Activated CD8-positive, alpha-beta memory T cell treated with anti-CD3 and anti-CD28 coated beads, Interleukin-2, amount 50 U/mL, for 4 hours (primary cell): ENCODE data around the gene ARHGAP15.

Experiments used
- DNase-seq: peaks from one replicate; pipeline ENCODE4 v3.0.0-alpha.2; 2020

The ARHGAP15 gene

DNA sequence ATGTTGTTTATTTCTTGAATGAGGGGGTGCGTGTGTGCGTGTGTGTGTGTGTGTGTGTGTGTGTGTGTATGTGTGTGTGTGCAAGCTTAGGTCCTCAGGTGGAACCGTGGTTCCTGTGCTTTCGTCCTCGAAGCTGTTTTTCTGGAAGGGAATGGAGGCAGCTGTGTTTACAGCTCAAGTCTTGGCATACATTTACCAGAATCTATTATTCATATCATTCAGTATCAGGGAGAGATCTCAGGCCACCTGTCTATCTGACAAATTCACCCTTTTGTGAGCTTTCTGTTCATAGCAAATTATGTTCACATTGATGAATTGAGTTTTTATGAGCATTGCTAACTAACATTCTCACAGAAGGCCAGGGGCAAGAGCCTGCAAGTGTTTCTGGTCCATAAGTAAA lies 550.4 kb downstream of the ARHGAP15 start:
- DNase-seq, result no peak

- no peak for DNase-seq
Measured at GRCh38 chr2:143680885-143681405, 551.7 kb downstream of the ARHGAP15 start.

- no peak for DNase-seq
Measured at GRCh38 chr2:143682436-143683055, 553.3 kb downstream of the ARHGAP15 start.

DNA sequence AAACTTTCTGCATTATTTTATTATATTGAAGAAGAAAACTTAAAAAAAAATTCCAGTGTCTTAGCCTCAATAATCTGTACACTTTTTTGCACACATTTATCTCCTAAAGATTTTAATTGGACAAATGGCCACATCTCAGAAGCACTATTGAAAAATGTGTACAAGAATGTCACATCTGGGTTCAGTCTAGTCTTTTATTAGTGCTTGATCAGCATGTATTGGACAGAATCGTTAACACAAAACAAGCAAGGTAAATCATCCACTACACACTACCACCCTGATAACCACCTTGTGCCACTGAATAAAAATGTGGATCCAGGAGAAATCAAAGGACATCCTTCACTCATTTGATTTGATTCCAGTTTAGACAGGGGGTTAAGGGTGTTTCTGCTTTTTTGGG lies 554.8 kb downstream of the ARHGAP15 start:
- DNase-seq, result no peak

DNA sequence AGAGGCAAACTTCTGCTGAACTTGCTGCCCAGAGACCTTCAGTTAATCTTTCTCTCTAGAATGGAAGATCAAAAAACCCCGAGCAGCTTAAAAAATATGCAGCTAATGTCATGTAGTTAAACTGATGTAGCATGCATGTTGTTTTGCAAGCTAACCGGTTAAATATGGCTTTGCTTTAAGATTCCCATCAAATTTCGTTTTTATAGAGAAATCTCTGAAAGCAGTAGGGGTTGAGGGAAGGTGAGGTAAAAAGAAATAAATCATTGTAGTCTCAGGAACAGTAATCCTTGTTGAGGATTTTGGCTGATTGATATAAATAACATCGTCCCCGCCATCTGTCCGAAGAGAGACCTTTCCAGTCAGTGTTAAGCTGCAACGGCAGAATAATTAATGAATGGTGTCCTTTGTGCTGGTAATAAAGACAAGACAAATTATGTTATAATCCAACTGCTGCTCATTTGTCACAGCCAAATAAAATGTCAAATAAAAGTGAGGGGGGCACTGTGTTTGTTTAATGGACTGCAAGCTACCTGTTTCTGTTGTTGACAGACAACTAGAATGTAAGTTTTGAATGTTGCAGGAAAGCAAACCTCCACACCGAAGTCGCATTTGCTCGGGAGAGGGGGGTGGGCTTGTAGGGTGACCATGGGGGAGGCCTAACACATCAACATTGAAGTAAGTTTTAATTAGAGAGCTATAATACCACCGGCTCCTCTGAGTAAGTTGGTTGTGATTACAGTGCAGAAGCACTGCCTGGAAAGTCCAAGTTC lies 555.5 kb downstream of the ARHGAP15 start:
- DNase-seq, result no peak

GRCh38 chr2:143685421-143686078 lies 556.3 kb downstream of the ARHGAP15 start:
- no peak for DNase-seq

- no peak for DNase-seq
Measured at GRCh38 chr2:143686585-143687164, 557.5 kb downstream of the ARHGAP15 start.

DNA sequence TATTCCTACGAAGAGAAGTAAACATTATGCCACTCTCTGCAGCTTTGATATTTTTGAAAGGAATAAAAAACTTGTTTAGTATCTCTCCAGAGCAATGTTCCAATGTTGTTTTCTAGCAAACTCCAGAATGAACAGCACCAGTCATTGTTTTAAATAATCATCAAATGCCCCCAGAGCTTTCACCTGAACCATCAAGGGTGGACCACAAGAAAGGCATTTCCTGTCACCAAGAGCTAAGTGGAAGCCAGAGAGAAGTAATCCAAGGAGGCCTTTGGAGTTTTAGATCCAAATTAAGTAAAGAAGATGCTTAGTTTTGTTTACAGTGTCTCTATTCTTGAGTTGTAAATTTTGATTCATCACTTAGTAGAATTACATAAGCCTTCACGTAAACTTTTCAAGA lies 559.0 kb downstream of the ARHGAP15 start:
- DNase-seq, result no peak

GRCh38 chr2:143688815-143689214 lies 559.6 kb downstream of the ARHGAP15 start:
- DNase-seq, result no peak

- DNase-seq, result no peak
Measured at GRCh38 chr2:143689541-143689940, 560.3 kb downstream of the ARHGAP15 start.

- DNase-seq, result no peak
Measured at GRCh38 chr2:143690235-143690634, 561.0 kb downstream of the ARHGAP15 start.

DNA sequence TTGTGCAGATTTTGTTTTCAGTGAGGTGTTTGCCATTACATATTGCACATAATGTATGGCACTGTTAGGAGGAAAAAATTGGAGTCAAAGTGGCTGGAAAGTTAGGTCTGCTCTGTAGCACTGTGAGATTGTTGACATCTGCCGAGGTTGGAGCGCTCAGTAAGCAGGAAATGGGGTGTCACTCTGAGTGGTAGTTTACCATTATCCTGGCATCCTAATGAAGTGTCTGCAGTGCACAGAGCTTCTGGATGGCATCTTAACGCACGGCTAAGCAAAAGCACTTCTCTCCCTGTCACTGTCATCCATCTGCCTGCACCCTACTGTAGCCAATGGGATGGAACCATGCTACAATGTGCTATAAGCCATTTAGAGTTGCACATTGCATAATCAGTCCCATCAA lies 561.9 kb downstream of the ARHGAP15 start:
- no peak for DNase-seq

DNA sequence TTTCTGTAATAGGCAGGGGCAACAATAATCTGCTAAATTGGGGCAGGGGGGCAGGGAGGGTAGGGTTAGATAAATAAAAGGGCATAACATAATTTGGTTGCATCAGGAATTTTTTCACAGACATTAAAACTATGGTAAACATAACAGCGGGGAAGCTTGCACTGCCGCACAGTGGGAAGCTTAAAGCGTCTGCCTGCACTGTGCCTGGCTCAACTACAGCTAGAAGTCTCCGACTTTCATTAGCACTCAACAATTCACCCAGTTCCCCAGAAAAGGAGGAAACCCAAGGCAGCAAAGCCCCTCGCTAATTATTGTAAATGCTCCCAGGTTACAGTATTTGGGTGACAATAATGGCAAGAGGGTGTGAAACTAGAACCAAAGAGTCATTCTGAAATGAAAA lies 562.9 kb downstream of the ARHGAP15 start:
- DNase-seq, result no peak

DNA sequence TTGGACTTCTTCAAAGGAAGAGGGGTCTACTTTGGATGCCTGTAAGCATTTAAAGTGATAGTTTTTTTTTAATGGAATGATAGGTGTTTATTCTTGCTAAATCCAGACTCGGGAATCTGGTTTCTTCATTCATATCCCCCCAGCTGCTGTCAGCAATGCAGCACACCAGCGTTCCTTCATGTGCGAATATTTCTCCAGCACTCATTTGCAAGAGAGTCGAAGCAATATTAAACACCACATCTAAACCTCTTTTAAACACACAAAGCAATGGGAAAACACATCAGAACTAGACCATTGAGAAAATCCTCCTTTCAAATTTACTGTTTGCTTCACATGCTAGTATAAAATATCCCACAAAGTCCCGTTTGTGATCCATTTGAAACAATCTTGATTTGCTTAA lies 563.7 kb downstream of the ARHGAP15 start:
- no peak for DNase-seq

DNA sequence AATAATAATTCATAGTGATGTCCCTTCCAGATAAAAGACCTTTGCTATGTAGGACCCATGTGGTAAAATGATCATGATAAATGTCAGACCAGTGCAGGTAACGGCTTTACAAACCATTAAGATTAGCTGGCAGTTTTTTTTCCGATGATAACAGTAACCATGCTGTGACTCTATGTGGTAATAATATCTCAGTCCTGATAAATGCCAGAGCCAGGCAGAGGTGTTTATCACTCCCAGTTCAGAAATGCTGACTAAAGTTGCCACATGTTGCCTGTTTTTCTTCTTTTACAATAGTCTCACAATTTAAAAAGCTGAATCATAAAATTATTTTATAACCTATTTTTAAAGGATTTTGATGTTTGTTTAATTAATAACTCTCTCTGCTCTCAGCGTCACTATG lies 565.1 kb downstream of the ARHGAP15 start:
- no peak for DNase-seq

DNA sequence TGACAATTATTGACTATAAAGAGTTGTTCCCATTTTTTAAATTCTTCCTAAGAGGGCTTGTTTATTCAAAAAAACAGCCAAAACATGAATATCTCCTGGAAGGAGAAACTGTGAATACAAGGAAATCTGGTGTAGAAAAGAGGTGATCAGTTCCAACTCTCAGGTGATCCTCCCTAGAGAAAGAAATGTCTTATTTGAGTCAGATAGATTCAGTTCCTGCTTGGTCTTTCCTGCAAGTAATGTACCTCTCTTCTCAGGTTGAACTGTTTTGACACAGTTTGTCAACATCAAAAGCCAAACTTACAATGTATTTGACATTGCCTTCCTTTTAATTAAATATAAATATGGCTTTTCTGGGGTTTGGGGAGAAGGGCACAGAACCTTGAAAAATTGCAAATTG lies 567.4 kb downstream of the ARHGAP15 start:
- no peak for DNase-seq

GRCh38 chr2:143697744-143698143 lies 568.5 kb downstream of the ARHGAP15 start:
- no peak for DNase-seq

DNA sequence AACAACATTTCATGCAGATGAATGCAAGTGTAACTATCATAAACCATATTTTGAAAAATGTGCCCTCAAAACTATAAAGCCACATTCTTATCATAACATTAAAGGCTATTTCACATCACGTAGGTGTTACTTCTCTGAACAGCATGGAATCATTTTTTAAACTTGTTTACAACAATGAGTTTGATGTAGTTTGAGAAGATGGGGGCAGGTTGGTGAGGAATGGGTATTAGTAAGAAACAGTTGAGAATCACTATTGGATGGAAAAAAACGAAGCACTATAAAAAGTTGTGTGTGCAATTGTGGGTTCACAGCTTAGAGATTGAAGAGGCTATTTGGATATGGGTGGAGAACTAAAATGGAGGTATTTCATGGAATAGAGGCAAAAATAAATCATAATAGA lies 569.1 kb downstream of the ARHGAP15 start:
- no peak for DNase-seq

- DNase-seq, result no peak
Measured at GRCh38 chr2:143698888-143699570, 569.8 kb downstream of the ARHGAP15 start.

DNA sequence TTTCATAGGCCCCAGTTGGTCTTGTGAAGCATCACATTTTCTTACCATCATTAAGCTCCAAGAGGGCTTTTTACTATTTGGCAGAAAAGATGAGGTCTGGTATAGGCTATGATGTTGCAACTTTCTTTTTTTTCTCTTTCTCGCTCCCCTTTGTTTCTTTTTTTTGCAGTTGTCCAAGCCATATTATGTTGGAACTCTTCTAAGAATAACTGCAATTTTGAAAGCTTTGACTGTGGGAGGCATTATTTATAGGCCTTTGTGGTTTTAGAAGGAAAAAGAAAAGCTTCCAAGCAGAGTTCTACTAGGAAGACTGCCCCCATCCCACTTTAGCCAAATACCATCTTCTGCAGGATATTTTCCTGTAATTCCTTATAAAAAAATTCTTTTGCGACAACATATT lies 571.6 kb downstream of the ARHGAP15 start:
- no peak for DNase-seq

GRCh38 chr2:143701785-143702184 lies 572.6 kb downstream of the ARHGAP15 start:
- DNase-seq, result no peak

GRCh38 chr2:143702931-143703330 lies 573.7 kb downstream of the ARHGAP15 start:
- no peak for DNase-seq
